Measurements from ENCODE around the gene PIGV. TPM values are rescaled to one million over a fixed set of nuclear protein-coding genes. Genes with fewer than 3 reads are reported as not detected.
A peak's percentile ranks its signal among the peaks of the same experiment; 100 is the strongest.

The PIGV gene
- total and polyA plus RNA-seq, 2 donors (not counting 1 experiment from before 2014, with no cell fraction given), result 9.2 to 17.4 TPM

GRCh38 chr1:26787381-26787705 is 407 bp upstream of the PIGV start:
- DNase-seq (no peak), ATAC-seq (ENCODE audit: low read depth) (peak; percentile 32)
- H3K27ac ChIP-seq (ENCODE audit: low read length in 2 of 2), result peak overlapping the region; percentile 82 to 86
- peak overlapping the region; percentile 75 to 94 (median 91) for H3K4me3 ChIP-seq (ENCODE audit: control extremely low read depth in 1 of 5, extremely low read depth in 1 of 5, insufficient read depth in 1 of 5, low read depth in 2 of 5, low read length in 4 of 5)
- peaks cover 26% of the 10 kb centered on the region for H3K79me2 ChIP-seq (ENCODE audit: control insufficient read depth, insufficient read depth, low read length)
- H3K4me3 Mint-ChIP-seq, result peak overlapping the region; percentile 91
- peak overlapping the region; percentile 99 for H3K27ac Mint-ChIP-seq
- H3K27me3 ChIP-seq (replicated peaks in 1 of 4; ENCODE audit: control extremely low read depth in 1 of 4, control insufficient read depth in 3 of 4, insufficient read depth in 4 of 4, low read length in 3 of 4), result no peaks in the 10 kb centered on the region
- H3K9ac ChIP-seq (ENCODE audit: low read length), result peak overlapping the region; percentile 85
- TF ChIP-seq EZH2 (IDR thresholded peaks at IDR 0.05; ENCODE audit: borderline replicate concordance, insufficient read depth, low read depth, low read length, poor library complexity, severe bottlenecking), result no peak
- TF ChIP-seq CTCF (IDR thresholded peaks at IDR 0.05), result no peak
- intact Hi-C loops (cut with micrococcal nuclease), result loop anchor here (1.0 to 5.0 kb wide), 3 partner anchors 43 to 675 kb away; partner anchors contain the start of gene PDIK1L
- CTCF ChIA-PET, result interaction anchor here (0.7 to 10.1 kb wide), 12 partner anchors 23 to 249 kb away, joined by 3 to 479 read pairs (median 30); partner anchors contain the start of gene ARID1A
- peaks cover 30 to 44% of the 10 kb centered on the region in 2 donors for H3K4me1 ChIP-seq (ENCODE audit: control insufficient read depth in 2 of 2, insufficient read depth in 2 of 2, low read length in 2 of 2)
- no peaks in the 10 kb centered on the region for H3K27me3 Mint-ChIP-seq
- peak overlapping the region; percentile 94 for H2AFZ ChIP-seq (ENCODE audit: insufficient read depth, low read depth, low read length, poor library complexity, severe bottlenecking)
- H3K36me3 ChIP-seq (replicated peaks in 1 of 2; ENCODE audit: control extremely low read depth in 1 of 2, control insufficient read depth in 1 of 2, extremely low read depth in 1 of 2, insufficient read depth in 2 of 2, low read length in 1 of 2), result peaks cover 0 to 9% of the 10 kb centered on the region in 2 experiments
- 0% methylated on average over 8 of the region's 11 CpGs for WGBS (ENCODE audit: insufficient coverage)
- H3K4me1 Mint-ChIP-seq, result peaks cover 48% of the 10 kb centered on the region
- H4K20me1 ChIP-seq (ENCODE audit: control insufficient read depth, insufficient read depth, low read length, poor library complexity, severe bottlenecking), result no peaks in the 10 kb centered on the region
- no peaks in the 10 kb centered on the region for H3K9me3 Mint-ChIP-seq (ENCODE audit: insufficient read depth)
- H3K9me3 ChIP-seq (ENCODE audit: control extremely low read depth in 1 of 3, control insufficient read depth in 2 of 3, insufficient read depth in 1 of 3, low read length in 2 of 3), result no peaks in the 10 kb centered on the region
- H3K4me2 ChIP-seq (replicated peaks; ENCODE audit: low read depth, low read length, poor library complexity, severe bottlenecking), result peak overlapping the region; percentile 95
- POLR2A ChIA-PET, result interaction anchor here (0.5 to 5.8 kb wide), 13 partner anchors 8 to 287 kb away, joined by 3 to 50 read pairs (median 6); partner anchors contain the start of gene ARID1A

GRCh38 chr1:26788515-26788785 is 700 bp downstream of the PIGV start:
- Histone ChIP-seq H3K9me3 (ENCODE audit: control extremely low read depth in 1 of 3, control insufficient read depth in 2 of 3, insufficient read depth in 1 of 3, low read length in 2 of 3) (no peaks in the 10 kb centered on the region), H3K27me3 (replicated peaks in 1 of 4; ENCODE audit: control extremely low read depth in 1 of 4, control insufficient read depth in 3 of 4, insufficient read depth in 4 of 4, low read length in 3 of 4) (no peaks in the 10 kb centered on the region), H3K79me2 (ENCODE audit: control insufficient read depth, insufficient read depth, low read length) (peaks cover 31% of the 10 kb centered on the region), H3K36me3 (replicated peaks in 1 of 2; ENCODE audit: control extremely low read depth in 1 of 2, control insufficient read depth in 1 of 2, extremely low read depth in 1 of 2, insufficient read depth in 2 of 2, low read length in 1 of 2) (peaks cover 0 to 9% of the 10 kb centered on the region in 2 experiments), H2AFZ (ENCODE audit: insufficient read depth, low read depth, low read length, poor library complexity, severe bottlenecking) (peak overlapping the region; percentile 94), H4K20me1 (ENCODE audit: control insufficient read depth, insufficient read depth, low read length, poor library complexity, severe bottlenecking) (no peaks in the 10 kb centered on the region), H3K9ac (ENCODE audit: low read length) (peak overlapping the region; percentile 85), H3K4me2 (replicated peaks; ENCODE audit: low read depth, low read length, poor library complexity, severe bottlenecking) (peak overlapping the region; percentile 95), H3K4me1 (ENCODE audit: control insufficient read depth in 2 of 2, insufficient read depth in 2 of 2, low read length in 2 of 2) (peaks cover 30 to 44% of the 10 kb centered on the region in 2 donors), H3K27ac (ENCODE audit: low read length in 2 of 2) (peak overlapping the region; percentile 82 to 86), H3K4me3 (ENCODE audit: control extremely low read depth in 1 of 5, extremely low read depth in 1 of 5, insufficient read depth in 1 of 5, low read depth in 2 of 5, low read length in 4 of 5) (peak overlapping the region; percentile 75 to 94 (median 91))
- H3K9me3 Mint-ChIP-seq (ENCODE audit: insufficient read depth), result no peaks in the 10 kb centered on the region
- intact Hi-C loops (cut with micrococcal nuclease), result loop anchor here (1.0 to 5.0 kb wide), 3 partner anchors 246 to 676 kb away; partner anchors contain the start of gene PDIK1L
- POLR2A ChIA-PET, result interaction anchor here (0.6 to 5.8 kb wide), 14 partner anchors 40 to 473 kb away, joined by 3 to 50 read pairs (median 6); no protein-coding TSS in a partner anchor
- ATAC-seq (ENCODE audit: low read depth) (no peak), DNase-seq (no peak)
- CTCF ChIA-PET, result interaction anchor here (0.6 to 10.1 kb wide), 53 partner anchors 10 to 768 kb away, joined by 3 to 479 read pairs (median 5); partner anchors contain the start of genes ARID1A and RPS6KA1
- peaks cover 46% of the 10 kb centered on the region for H3K4me1 Mint-ChIP-seq
- peak overlapping the region; percentile 99 for H3K27ac Mint-ChIP-seq
- 6% methylated on average over 6 of the region's 10 CpGs for WGBS (ENCODE audit: insufficient coverage)
- TF ChIP-seq CTCF (IDR thresholded peaks at IDR 0.05) (no peak), EZH2 (IDR thresholded peaks at IDR 0.05; ENCODE audit: borderline replicate concordance, insufficient read depth, low read depth, low read length, poor library complexity, severe bottlenecking) (no peak)
- H3K4me3 Mint-ChIP-seq, result peak overlapping the region; percentile 91
- H3K27me3 Mint-ChIP-seq, result no peaks in the 10 kb centered on the region
